Globus pallidus (tissue), 1 donor: Measurements from ENCODE around the gene ARHGEF17.

Experiments used
- DNase-seq: peaks from one replicate; pipeline ENCODE4 v3.0.0-alpha.2; 2015; ENCODE audit warnings: low spot score

ARHGEF17 gene

DNA sequence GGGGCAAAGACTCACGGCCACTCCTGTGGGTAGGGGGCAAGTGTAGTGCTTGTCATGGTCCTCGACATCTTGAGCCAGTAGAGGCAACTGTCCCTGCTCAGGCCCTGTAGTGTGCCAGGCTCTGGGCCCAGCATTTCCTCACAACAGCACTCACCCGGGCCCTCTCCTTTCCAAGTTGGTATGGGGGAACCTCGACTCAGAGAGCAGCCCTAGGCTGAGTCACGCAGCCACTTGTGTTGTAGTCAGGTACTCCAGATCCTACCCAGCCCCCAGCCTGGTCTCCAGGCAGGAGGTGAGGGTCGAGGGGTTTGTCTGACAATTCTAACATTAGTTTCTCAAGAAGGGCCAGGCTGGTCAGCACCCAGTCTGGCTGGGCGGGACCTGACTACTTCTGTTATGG, 72.3 kb downstream of the ARHGEF17 start:
- DNase-seq = no peak

DNA sequence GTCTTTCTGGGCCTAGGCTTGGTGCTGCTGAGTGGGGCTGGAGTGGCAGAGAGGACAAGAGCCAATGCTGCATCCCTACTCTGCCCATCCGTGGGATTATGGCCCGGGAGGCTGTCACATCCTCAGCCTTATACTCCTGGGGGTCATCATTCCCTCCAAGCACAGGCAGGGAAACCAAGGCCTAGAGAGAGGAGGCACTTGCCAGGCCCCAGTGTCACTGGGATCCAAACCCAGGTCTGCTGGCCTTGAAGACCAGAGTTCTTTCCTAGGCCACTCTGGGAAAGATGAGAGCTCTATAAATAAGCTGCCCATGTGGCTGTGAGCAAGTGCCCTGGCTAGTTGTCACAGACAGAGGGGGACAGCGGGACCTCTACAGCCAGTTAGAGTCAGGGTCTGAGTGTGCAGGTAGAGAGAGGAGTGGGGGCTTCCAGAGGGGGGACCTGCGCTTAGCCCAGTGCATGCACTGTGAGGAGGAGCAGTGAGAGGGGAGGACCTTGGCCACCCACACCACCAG, 72.9 kb downstream of the ARHGEF17 start:
- DNase-seq = no peak

DNA sequence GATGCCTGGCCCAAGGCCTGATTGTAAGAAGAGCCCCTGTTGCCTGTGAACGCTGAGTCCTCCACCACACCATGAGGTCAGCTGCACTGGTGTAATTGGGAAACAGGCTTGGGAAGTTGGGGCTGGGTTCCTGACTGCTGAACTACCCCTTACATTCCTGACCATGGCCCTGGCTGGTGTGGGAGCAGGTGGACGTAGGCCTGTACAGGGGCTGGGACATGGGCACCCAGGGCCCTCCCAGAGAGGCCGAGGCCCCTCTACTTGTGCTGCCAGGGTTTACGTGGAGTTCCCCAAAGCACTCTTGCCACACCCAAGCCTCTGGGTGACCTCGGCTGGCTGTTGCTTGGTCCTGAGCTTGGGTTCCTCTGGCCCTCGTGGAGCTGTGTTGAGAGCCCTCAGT, 73.5 kb downstream of the ARHGEF17 start:
- DNase-seq = no peak

DNA sequence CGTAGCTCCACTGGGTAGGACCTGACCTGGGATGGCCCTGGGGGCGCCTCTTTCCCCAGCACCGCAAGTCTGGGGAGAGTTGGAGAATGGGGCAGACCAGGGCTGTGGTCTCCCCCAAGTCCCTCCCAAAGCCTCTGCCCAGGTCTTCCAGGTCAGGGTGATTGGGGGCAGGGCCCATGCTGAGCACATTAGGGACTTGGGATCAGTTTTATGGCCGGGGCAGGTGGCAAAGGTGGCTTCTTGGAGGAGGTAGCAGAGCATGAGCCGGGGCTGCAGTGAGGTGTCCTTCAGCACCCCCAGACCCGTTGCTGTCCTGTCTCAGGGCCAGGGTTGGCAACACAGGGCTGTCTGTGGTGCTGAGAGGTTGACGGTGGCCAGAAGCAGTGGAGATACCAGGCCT, 74.1 kb downstream of the ARHGEF17 start:
- DNase-seq = no peak

DNA sequence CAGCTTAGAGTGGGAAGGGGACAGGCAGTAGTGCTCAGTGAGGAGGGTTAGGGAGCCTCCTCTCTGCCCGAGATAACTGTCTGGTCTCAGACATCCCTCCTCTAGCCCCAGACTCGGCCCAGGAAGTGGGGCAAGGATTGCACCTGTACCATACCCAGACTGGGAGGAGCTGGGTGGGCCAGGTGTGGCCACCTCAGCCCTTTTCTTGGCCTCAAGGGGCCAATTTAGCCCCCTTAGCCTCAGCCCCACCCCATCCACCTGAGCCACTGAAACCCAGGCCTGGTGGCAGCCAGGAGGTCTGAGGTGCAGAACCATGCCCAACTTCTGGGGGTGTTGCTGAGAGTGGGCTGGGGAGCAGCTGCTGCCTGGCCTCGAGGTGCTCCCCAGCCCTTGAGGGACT, 74.7 kb downstream of the ARHGEF17 start:
- DNase-seq = no peak

DNA sequence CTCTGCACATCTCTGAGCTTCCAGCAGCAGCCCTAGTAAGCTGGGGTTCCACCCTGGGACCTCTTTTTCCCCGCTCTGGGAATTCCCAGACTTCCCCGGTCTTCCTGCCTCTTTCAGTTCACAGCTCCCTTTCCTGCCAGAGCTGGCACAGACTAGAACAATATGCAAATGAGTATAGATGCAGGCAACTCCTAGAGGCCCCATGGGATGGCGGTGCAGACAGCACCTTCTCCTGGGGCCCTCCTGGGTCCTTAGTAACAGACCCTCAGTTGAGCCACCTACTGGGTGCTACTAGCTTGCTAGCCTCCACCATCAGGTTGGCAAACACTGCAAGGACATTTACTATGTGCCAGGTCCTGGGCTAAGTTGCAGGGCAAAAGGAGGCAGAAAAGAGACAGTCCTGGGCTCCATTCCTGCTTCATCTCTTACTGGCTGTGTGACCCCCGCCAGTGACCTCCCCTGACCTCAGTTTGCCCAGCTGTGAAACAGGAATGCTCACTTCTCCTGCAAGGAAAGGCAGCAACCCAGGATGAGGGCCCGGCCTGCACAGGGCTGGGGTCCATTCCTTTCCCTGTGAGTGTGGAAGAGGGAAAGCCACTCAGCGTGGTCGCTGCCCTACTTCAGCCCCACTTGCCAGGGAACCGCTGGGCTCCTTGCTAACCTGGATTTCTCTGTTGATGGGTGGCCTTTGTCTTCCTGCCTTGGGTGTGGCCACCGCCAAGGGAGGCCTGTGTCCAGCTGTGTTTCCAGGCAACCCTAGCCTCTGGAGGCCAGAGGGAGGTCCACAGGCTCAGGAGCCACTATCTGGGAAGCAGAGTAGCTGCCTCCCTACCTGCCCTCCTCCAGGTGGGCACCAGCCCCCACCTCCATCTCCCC, 75.4 kb downstream of the ARHGEF17 start:
- peak; percentile 69 for DNase-seq

DNA sequence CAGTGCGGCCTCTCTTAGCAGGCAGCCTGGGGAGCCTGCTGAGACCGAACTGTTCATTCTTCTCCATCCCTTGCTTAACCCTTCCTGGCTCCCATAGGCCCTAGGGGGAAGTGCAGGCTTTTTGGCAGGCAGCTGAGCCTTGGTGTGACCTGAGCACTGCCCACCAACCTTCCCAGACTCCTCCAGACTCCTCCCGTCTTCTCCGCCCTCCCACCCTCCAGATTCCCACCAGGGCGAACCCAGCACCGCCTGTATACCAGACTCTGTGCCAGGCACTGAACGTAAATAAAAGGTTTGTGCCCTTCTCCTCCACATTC, 76.0 kb downstream of the ARHGEF17 start:
- DNase-seq = no peak

DNA sequence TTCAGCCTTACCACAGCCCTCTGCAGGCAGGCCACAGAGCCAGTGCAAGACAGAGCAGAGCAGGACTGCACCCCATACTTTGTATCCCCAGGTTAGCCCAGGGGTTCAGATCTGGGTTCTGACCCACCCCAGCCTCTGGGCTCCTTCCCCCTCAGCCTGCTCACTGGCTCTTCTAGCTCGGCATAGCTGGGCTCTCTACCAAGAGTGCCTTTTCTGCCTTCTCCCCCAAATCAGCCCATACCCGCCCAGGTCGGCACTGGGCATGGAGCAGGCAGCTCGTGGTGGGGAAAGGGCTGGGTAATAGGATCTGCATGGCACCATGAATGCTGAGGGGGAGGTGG, 76.4 kb downstream of the ARHGEF17 start:
- DNase-seq = no peak

DNA sequence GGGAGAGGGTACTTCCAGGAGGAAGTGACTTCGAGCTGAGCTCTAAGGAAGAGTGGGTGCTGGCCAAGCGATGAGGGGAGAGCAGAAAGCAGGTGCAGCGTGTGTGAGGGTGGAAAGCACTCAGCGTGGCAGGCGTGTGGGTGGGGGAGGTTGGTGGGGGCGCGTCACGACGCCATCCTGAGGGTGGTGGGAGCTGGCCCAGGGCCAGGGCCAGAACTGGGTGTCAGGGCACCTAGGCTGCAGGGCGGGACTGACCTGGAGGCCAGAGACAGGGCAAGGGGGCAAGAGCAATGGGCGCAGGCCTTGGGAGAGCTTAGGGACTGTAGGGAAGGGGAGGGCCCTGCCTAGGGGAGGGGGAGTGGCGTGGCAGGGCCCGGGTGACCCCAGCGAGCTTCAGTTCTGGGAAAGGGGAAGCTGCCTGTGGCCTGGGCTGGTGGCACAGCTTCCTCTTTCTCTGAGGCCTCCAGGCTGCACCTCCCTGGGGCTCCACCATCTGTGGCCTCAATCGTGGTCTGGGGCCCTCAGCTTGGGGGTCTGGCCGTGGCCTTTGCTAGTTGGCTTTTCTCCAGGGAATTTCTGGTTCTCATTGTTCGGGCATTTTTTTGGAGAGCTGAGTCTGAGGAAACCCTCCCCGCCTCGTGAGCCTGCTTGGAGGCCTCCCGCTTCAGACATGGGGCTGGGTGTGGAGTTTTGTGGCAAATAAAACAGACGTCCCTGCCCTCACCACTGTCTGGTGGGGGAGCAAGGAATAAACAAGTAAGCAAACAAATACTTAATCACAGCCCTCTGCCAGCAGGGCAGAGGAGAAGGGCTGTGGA, 77.0 kb downstream of the ARHGEF17 start:
- peak; percentile 59 for DNase-seq

DNA sequence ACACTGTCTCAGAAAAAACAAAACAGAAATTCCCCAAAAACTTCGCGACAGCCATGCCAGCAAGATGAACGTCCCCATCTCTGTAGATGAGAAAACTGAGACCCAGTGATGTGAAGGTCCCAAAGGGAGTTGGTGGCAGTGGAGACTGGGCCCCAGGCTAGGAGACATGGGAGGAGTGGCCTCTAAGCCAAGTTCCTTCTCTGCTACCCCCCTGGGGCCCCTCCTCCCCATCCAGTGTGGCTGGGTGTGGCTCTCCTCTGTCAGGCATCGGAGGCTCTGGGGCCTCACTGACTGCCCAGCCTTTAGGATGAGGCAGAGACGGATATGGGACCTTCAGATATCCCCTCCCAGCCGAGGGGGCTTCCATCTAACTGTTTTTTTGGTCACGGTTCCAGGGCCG, 77.9 kb downstream of the ARHGEF17 start:
- no peak for DNase-seq

DNA sequence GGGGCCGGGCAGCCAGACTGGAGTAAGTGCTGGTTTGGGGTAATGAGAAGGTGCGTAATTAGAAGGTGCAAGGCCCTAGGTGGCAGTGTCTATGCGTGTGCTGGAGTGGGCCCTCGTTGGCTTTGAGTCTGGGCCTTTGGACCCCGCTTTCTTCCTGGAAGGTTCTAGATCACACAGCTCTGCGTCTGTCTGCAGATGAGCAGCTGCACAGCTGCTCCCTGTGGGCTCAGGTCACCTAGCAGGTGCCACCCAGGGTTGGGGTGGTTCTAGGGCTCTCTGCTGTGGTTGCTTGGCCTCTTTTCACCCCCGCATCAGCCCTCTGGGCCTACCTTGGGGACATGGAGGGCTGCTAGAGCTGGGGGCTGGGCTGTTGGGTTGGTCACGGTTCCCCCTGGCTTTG, 78.5 kb downstream of the ARHGEF17 start:
- no peak for DNase-seq

DNA sequence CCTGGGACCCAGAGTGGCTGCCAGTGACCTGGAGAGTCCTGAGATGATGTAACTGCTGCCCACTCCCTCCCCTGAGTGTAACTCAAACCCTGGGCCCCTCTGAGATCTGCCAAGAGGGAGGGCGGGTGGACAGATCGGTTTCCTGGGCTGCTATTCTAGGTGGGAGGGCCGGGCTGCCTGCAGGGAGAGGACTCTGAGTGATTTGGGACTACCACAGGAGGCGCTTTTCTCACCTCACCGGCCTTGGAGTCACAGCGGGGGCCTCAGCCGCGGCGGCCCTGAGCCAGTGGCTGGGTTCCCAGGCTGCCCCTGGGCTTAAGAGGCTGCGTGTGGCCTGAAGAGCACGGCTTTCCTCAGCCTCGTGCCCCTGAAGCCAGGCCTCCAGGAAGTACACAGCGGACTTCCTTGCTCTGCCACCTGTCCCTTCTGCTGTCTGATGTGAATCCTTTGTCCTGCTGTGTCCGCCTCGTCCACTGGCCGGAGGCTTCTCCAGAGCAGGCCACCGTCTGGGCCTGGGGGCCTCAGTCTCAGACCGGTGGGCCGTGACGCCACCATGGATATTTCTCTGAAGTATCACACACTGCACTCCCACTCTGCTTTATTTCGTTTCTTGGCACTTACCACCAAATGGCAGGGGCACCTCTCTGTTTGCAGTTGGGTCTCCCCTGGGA, 79.7 kb downstream of the ARHGEF17 start:
- no peak for DNase-seq

DNA sequence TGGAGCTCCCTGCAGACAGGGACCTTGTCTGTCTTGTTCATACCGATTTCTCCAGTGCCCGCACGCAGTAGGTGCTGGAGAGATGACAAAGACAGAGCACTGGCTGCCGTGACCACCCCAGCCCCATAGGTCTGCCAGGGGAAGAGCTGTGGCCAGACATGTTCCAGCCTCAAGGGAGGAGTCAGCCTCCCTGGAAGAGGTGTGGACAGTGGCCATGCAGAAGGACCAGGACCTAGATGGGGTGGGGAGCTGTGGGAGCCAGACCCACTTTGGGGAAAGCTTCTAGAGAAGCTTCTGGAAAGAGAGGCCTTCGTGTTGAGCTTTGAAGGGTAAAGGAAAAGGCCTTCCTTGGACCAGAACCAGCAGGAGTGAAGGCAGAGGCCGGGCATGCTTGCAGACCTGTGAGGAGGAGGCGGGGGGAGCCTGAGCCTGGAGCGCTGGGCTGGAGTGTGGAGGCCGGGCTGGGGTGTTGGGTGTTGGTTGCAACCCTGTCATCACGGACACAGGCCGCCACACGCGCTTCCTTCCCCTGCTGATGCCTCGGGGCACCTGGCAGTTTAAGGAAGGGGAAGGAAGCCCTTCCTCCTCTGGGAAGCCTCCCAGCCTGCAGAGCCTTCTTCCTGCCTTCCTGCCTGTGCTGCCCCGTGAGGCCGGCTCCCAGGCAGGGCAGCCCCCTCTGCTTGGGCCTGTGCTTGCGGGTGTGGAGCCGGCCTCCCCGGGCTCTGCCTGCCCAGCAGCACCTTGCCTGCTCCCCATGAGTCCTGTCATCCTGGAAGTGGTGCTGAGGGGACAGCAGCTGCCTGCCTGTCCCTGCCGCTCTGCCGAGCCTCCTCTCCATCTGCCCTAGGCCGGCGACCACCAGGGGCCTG, 80.4 kb downstream of the ARHGEF17 start:
- no peak for DNase-seq

DNA sequence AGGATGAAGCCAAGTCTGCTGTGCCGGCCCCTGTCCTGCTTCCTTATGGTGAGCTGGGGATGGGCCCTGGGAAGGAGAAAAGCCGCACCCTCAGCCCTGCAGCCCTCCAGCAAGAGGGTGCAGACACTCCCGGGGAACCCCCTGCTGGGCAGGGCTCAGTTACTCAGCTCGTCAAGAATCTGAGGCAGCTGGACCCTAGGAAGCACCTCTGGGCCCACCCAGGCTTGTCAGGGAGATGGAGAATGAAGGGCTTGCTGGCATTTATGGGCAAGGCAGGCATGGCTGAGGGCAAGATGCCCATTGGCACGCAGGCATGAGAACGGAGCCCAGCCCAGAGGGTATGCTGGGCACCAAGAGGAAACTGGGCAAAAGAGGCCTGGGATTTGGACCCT, 81.1 kb downstream of the ARHGEF17 start:
- DNase-seq = no peak

DNA sequence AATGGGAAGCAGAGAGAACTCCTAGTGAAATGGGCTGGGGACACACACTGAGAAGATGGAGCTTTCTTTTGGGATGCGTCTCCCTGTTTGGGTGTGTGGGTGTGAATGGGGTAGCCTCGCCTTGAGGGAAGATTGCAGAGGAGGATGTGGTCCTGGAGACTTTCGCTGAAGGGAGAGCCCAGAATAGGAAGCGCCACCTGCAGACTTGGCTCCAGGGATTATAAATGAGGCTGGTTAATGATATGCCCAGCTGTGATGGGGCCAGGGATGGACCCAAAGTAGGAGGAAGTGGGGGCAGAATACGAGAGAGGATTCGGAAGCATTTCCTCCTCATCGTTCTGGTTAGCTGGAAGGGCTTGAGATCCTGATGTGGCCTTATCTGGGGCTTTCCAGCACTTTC, 81.8 kb downstream of the ARHGEF17 start:
- DNase-seq = no peak

DNA sequence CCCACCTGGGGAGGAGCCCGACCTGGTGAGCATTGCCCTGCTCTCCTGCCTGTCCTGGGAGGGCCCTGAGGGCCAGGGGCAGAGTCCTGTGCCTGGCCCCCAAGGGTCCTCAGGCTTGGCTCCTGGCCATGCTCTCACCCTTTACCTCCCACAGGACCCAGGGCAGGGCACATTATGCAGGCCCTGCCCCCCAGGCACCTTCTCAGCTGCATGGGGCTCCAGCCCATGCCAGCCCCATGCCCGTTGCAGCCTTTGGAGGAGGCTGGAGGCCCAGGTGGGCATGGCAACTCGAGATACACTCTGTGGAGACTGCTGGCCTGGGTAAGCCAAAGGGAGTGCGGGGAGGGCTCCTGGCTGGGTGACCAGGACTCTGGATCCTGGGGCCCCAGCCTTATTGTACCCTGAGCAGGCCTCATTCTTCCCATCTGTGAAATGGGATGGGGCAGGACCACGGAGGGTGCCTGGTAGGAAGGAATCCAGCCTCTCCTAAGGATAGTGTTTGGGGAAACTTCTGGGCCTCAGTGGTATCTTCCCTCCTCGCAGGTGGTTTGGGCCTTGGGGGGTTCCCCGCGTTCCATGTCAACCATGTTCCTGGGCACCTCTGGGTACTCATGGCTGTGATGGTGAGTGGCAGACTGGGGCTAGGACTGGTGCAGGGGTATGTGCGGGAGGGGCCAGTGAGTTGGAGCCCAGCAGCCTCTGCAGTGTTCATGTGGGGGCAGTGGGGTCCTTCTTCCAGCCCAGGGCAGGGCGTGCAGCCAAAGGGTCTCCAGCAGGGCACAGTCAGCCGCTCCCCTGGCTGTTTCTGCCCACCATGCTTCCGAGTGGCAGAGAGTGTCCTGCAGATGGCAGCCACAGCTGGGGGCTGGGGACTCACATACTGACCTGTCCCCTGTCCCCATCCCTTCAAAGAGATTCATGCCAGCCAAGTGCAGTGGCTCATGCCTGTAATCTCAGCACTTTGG, 82.8 kb downstream of the ARHGEF17 start:
- DNase-seq = no peak

DNA sequence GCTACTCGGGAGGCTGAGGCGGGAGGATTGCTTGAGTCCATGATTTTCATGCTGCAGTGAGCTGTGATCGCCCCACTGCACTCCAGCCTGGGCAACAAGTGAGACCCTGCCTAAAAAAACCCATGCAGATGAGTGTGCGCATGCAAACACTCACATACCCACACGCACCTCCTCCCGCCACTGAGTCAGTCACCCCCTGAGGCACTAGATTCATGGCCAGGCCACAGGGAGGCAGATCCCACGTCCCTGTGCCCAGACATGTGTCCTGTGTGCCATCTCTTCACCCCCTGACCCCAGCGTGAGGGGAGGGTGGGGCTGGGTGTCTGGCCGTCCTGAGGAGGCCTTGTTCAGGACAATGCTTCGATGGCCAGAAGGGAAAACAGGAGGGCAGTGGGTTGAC, 83.6 kb downstream of the ARHGEF17 start:
- DNase-seq = no peak

DNA sequence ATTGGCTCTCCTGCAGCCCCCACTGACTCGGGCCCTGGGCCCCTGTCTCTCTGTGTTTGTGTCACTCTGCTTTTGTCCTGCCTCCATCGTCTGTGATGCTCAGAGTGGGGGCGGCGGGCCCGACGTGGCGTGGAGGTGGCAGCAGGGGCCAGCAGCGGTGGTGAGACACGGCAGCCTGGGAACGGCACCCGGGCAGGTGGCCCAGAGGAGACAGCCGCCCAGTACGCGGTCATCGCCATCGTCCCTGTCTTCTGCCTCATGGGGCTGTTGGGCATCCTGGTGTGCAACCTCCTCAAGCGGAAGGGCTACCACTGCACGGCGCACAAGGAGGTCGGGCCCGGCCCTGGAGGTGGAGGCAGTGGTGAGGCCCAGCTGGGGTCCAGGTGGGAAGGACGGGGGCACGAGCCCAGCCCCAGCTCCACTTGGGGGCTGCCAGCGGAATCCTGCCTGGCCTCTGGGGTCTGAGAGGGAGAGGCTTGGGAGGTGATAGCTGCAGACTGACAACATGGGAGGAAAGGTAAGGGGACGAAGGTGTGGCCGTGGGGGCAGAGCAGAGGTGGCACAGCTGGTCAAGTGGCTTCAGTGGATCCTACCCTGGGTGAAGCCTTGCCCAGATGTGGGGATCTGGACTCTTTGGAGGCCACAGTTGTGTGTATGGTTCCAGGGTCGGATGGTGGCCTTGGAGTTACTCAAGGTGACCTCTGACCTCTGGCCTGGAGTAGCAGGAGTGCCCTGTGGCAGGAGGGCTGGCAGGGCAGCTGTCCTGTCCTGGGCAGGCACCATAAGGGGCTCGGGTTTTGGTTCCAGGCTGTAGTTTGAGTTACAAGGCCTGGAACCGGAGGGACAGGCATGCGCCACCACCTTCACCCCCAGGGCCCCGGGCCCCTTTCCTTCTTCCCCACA, 84.3 kb downstream of the ARHGEF17 start:
- DNase-seq = no peak

DNA sequence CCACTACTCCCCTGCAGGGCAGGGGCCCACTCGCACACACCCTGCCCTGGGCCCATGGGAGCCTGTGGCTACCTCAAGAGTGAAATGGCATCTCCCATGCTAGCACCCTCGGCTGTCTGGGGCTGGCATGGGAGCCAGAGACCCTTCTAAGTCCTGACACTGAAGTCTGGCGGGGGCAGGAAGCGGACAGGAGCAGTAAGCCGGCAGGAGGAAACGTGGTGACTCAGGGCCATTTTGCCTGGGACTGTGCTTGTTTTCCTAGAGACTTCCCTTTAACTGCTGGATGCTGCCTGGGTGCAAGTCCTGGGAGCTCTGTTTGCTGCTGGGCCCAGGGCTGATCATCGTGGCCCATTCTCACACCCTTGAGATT, 84.9 kb downstream of the ARHGEF17 start:
- DNase-seq = no peak
